GM12892 (cell line): ENCODE data around the gene TRPV3.

Experiments used
- POLR2A ChIP-seq: IDR thresholded peaks from 2 replicates; pipeline ENCODE4 v1.6.1; 2011; ENCODE audit warnings: low read depth, low read length, control low read depth
- POLR2AphosphoS5 ChIP-seq: IDR thresholded peaks from 2 replicates; pipeline ENCODE4 v1.6.1; 2011; ENCODE audit warnings: low read depth, low read length, control low read depth

- TF ChIP-seq POLR2A (no peak), POLR2AphosphoS5 (no peak)
Observed at GRCh38 chr17:3471599-3471998, 86.0 kb downstream of the TRPV3 start, which contains the start of gene SPATA22.
